HG03039 (cell line): ENCODE data around the gene RFTN1.

Experiments used
- ATAC-seq: cut with Tn5 transposase; IDR thresholded peaks from one replicate; pipeline ENCODE4 v1.9.1; 2021; ENCODE audit warnings: mild to moderate bottlenecking, moderate library complexity; ENCODE audit not compliant: unreplicated experiment

RFTN1 gene

DNA sequence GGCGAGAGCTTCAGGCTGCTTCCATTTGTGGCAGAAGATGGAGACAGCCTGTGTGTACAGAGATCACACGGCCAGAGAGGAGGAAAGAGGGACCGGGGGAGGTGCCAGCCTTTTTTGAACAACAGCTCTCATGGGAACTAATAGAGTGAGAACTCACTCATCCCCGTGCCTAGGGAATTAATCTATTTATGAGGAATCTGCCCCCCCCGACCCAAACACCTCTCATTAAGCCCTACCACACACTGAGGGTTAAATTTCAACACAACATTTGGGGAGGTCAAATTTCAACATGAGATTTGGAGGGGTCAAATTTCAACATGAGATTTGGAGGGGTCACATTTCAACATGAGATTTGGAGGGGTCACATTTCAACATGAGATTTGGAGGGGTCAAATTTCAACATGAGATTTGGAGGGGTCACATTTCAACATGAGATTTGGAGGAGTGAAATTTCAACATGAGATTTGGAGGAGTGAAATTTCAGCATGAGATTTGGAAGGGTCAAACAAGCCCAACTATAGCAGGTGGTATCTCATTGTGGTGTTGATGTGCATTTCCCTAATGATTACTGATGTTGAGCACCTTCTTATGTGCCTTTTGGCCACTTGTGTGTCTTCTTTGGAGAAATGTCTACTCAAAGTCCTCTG, 20.6 kb upstream of the RFTN1 start:
- ATAC-seq: no peak

DNA sequence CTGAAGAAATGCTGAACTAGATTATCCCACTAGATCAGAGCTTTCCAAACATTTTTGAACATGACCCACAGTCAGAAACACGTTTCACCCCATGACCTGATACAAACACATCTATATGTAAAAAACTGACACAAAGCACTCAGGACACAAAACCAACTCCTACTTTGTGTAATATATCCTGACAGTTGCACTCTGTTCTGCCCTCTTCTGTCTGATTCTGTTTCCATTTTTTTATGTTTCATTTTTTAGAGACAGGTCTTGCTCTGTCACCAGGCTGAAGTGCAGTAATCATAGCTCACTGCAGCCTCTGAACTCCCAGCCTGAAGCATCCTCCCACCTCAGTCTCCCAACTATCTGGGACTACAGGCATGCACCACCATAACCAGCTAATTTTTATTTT, 15.8 kb upstream of the RFTN1 start:
- ATAC-seq: no peak

DNA sequence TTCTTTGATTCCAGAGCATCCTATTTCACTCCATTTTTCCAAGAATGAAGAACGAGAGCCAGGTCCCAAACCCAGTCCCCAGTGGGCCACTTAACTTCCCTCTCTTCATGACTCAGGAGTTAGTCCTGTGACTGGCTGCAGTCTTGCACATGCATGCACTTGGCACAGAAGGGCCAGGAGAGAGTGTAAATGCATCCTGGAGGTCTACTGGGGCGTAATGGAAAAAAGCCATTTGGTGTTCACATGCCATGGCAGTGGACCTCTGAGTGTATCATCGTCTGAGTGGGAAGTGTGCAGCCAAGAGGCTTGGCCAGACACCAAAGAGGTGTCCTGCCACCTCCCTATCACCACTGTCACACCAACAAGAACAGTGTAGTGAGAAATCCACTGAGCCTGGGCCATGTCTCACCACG, 15.1 kb upstream of the RFTN1 start:
- no peak for ATAC-seq

DNA sequence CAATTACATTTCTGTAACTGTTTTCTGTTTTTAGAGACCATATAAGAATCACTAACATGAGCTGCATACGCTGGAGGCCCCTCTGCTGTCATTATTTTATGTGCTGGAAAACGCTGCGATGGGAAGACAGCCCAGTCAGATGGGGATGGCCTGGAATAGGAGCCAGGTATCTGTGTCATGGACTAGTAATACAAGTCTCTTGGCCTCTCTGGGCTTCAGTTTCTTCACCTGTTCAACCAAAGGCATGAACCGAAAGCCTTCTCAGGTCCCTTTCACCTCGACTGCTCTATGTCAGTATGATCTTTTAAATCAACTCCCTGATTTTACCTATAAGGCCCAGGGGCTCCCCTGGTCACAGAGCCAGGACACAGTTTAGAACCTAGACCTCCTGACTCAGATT, 14.6 kb upstream of the RFTN1 start:
- ATAC-seq: no peak

DNA sequence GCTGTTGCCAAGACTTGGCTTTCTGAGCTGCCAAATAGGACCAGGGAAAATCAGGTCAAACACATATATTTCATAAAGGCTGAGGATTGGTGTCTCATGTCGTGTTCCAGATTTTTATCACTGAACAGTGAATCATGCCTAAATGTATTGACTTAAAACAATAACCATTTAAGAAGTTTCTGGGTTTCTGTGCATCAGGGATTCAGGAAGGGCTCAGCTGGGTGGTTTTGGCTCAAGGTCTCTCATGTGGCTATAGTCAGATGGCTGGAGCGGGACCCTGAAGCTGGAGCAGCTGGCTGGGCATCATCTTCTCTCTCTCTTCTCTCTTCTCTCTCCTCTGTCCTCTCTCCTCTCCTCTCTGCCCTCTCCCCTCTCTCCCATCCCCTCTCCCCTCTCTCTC, 10.7 kb upstream of the RFTN1 start:
- ATAC-seq: no peak

DNA sequence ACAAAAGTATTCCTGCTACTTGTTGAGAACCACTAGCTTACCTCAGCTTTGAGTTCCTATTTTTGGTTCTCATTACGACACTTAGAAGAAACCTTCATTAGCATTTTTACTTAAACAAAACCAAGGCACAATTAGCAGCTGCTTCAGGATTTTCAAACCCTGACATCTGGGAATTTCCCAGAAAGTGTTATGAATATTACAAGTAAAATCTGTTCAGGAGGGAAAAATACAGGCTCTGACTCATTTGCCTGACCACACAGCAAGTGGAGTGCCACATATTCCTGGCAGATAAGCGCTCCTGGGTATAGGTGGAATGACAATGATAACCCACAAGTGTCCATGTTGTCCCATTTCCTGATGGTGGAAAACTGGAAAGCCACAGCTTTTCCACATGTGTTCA, 10.3 kb upstream of the RFTN1 start:
- ATAC-seq: no peak

DNA sequence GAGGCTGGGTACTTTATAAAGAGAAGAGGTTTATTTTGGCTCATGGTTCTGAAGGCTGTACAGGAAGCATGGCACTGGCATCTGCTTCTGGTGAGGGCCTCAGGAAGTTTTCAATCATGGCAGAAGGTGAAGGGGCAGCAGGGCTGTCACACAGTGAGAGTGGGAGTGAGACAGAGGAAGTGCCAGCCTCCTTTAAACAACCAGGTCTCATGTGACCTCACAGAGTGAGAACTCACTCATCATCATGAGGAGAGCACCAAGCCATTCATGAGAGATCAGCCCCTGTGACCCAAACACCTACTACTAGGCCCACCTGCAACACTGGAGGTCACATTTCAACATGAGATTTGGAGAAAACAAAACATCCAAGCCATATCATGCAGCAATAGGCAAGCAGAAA, 9.3 kb upstream of the RFTN1 start:
- no peak for ATAC-seq

DNA sequence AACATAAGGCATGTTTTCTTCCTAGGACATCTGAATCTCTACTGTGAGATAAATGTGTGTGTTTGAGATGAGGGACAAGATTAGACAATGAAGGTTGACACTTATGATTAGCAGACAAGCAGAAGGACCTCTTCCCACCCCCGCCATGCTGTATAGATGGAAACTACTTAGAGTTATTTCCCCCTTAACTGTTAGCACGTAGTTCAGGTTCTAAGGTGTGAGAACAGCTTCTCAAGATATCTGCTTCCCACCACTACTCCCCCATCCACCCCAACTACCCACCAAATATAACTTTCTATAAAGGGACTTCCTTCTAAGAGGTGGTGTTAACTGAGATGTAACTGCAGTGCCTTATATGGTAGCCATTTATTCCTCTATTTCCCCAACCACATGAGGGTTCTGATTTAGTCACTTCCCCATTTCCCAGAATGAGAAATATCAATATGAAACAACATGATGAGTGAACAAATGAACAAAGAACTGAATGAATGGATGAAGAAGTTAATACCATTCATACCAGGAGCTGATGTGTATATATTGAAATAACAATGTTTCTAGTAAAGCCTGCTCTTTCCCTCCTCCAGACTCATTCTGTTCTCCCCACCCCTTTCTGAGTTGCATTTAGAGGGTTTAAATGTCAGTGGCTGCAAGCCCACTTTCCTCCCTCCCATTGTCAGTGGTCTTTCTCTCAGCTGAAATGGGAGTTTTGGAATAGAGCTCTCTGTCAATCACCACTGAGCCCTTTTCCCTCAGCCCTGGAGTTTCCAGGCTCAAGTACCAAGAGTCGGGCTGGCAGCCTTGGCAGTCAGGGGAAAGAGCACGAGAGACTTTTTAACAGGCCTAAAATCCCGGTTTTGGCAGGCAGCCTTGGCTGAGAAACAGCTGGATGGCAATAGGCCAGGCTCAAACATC, 7.7 kb upstream of the RFTN1 start:
- peak; percentile 45 for ATAC-seq

DNA sequence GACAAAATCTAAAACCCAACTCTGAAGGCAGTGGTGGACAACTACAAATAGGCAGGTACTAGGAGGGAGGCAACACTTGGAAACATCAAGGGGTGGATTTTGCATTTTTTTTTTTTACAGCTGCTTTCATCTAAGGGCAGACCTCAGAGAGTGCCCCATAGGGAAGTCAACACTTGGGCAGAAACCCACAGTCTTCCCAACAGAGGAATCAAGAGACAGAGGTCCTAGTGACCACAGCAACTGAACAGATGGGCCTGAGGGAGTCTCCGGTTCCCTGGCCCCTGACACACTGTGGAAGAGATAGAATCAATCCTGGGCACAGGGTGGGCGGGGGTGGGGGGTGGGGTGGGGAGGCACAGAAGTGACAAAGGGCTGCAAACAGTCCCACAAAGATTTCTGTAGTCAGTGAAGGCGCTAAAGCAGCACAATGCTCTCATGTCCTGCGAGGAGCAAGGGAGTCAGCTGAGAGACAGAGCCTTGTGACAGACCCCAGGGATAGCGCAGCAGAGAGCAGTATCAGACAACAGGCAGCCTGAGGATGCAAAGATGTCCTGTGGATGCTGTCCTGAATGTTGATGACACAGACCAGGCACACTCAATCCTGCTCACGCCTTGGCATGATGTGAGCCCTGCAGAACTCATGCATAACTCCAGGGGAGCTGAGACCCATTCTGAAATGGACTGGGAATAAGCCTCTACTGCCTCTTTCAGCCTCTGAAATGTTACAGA, 6.9 kb upstream of the RFTN1 start:
- no peak for ATAC-seq

DNA sequence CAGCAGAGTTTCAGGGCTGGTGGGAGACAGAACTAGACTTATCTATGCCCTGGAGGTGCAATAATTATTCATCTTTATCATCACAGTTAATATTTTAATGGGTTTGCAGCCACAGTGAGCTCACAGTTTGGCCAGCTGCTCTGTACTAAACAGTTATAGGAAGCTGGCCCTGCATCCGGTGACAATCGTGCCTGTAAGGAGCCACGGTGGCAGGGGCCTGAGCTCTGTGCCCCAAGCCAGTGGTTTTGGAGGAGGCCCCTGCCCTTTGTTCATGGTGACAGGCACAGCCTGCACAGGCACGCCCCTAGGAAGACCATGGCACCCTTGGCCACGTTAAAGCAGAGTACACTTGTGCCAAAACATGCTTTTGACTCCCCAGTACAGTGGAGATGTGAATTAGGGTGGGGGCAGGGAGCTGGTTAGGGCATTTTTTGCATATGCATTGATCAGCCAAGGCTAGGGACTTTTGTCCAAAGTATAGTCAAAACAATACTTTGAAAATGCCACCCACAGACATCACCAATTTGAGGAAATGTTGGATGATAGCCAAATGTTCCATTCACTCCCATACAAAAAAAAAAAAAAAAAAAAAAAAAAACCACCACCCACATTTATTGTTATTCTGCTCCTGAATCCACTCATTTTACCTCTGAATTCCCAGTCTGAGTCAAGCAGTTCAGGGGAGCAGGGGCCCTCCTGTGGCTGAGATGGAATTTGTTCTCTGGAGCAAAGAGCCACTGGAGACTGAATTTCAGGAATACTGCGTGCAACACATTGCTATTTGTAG, 3.4 kb upstream of the RFTN1 start:
- no peak for ATAC-seq

DNA sequence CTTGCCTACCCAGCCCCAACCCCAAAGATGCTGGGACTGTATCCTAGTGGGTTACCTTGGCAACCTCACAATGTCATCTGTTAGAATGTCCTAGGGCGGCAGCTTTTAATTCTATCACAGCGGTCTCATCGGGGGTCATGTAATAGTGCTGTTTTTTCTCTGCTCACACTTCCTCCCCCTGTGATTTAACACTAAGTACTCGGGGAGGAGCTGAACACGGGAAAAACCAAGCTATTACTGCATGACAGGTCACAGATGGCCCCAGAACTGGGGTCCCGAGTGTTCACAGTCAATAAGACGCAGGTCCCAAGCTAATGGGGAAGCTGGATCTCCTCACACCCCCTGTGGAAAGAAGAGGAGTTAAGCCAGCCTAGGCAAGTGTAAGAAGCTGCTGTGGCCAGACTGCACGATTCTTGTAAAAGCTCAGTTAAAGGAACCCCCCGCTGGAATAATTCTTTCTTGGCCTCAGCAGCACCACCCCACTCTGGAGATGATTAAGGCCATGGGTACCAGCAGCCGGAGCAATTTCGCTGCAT, 2.5 kb upstream of the RFTN1 start:
- no peak for ATAC-seq

DNA sequence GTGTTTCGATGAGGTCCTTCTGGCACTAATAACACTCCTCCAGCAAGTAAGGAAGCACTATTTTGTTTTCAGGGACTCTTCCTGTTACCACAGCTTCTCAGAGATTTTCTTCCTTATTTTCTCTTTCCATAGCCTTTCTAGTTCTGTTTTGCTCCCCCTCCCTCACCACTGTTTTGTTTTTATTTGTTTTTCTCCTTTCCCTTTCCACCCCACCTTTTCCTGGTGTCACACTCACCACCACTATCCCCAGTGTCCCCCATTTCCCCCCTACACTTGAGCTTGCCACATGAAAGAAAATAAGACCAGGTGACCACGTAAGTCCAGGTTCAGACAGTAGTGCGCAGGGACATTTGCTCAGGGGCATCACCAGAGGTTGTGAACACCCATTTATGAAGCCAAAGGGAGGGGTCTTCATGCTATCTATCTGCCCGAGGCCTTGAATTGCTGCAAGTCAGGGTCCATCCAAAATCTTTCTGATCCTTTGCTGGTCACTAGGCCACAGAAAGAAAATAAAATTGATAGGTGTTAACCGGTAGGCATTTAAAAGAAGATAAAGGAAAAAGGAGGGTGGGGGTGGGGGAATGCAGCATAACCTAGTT, 1.4 kb upstream of the RFTN1 start:
- no peak for ATAC-seq

DNA sequence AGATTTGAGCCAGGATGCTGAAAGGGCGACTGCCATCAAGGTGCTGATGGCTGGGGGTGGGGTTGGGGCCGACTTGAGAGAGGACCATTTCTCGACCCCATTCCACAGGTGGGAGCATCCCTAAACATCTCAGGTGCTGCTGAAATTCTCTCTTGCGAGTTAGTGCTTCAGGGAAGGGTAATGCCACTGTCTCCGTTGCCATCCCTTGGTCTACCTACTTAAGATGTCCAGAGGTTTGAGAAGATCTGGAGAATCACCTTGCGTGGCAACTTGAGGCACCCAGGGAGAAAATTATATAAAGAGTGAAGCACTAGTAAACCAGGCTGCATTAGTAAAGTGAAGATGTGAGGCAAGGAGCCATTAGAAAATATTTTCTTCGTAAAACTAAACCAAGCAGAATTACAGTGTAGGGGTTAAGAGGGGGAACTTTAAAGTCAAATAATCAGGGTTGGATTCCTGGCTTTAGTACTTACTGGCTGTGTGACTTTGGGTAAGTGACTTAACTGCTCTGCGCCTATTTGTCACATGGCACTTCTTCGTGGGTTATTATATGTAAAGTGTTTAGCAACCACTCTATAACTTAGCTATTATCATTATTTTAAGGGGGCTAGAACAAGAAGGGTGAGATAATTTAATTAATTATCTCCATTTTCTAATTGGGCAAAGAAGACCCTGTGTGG, 662 bp upstream of the RFTN1 start:
- no peak for ATAC-seq

DNA sequence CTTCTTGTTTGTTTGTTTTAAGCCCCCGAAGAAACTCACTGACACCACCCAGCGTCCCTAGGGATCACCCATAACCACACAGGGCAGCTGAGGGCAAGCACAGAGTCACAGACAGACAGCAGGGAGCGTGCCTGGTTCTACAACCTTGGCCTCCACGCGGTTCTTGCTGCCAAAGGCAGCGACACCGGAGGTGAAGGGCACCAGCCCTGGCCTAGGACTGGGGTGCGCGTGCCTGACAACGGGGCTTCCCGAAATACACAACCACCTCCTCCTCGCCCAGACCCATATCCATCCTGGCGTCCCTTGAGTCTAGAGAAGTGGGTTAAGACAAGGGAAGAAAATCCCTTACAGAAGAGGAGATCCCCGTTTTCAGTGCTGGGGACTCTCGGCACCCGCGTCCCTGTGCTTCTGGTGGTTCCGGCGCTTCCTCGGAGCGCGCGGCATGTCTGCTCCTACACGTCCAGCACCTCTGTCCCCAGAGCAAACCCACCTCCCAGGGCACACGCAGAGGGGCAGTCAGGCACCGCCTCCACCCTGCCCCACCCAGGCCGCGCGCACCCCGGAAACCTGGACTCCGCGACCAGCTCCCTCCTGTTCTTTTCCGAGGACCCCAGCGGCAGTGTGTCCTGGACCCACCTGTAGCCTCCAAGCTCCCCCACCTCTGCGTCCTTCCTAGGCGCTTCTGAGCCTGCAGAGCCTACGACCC, 911 bp downstream of the RFTN1 start:
- no peak for ATAC-seq

DNA sequence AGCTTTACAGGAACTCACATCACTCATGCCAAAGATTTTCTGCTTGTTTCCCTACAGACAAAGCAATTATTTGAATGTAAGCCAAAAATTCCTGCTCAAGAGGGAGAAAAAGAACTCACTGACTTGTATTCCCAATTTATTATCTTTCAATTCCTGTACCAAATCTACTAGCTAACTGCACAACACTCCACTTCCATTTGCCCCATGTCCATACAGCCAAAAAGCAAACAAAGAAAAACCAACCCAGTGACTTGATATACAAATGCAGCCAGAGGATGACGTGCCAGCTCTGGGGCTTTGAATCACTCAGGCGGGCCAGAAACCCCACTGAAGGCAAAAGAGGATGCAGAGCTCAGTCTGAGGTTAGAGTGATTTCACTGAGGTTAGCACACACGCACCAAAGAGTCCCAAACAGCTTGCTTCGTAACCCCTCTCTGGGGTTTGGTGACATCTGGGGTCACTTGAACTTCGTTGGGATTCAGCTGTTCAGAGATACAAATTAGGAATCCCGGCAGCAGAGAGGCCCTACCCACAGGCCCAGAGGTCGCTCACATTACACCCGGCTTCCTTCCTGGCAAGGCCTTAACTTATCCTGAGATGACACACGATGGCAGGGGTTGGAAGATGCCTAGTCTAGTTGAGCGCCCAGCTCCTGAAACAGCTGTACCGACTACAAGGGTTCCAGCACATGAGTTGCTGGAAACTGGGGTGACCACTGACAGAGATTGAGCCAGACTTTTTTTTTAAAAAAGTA, 1.6 kb downstream of the RFTN1 start:
- peak; percentile 41 for ATAC-seq

DNA sequence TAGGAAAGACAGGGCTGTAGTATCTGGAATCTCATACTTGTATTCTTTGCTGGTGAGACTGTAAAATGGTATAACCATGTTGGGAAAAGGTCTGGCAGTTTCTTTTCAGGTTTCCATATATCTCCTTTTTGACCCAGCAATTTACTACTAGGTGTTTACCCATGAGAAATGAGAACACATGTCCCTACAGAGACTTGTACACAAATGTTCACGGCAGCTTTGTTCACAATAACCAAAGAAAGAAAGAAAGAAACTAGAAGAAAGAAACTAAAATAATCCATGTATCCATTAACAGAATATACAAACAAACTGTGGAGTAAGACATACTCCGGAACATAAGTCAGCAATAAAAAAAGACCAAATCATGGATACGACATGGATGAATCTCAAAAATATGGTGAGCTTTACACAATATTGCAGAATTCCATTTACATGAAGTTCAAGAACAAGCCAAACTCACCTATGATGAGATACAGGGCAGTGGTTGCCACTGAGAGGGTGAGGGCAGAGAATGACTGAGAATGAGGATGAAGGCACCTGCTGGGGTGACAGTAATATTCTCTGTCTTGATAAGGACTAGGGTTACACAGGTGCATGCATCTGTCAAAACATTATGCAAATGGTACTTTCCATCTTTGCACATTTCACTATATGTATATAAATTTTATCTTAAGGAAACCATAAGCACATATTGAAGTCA, 2.7 kb downstream of the RFTN1 start:
- no peak for ATAC-seq

DNA sequence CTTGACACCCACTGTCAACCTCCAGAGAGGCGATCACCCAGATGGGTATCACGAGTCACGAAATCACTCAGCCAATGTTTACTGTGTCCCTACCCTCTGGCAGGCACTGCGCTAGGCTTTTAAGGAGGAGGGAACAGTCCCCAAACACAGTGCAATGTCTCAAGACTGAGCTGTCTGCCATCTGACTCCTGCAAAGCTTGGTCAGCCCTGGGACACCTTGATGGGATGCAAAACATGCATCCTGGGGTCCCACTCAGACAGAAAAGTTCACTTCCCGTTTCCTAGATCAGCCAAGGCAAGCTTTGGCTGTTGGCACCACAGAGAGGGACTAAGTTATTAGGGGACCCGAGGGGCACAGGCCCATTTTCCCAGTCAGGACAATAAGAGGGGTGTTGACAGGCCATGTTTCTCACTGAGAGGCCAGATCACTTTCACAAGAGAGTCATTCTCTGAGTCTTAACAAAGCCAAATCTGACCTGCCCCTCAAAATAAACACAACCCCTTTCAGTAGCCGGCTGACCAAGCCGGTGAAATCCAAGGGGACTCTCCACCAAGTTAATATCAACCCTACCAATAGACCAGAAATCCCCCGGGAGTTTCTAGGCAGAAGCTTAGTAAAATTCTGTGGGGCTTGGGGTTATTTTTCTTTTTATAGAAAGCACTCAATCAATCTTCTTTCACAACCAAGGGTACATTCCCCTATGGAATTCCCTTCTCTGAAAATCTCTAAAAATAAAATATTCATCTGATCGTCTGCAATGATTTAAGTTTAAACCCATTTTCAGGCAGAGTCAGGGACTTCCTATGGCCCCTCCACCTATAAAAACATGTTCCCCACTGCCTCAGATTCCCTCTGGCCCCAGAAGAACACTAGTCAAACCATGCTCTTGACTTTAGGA, 3.5 kb downstream of the RFTN1 start:
- ATAC-seq: no peak
